Activated T-cell treated with anti-CD3 and anti-CD28 coated beads for 48 hours (primary cell): ENCODE data around the gene RRP12.

Experiments
- DNase-seq: peaks from one replicate; pipeline ENCODE4 v3.0.0-alpha.2; 2020; ENCODE audit warnings: low read depth

RRP12 gene

DNA sequence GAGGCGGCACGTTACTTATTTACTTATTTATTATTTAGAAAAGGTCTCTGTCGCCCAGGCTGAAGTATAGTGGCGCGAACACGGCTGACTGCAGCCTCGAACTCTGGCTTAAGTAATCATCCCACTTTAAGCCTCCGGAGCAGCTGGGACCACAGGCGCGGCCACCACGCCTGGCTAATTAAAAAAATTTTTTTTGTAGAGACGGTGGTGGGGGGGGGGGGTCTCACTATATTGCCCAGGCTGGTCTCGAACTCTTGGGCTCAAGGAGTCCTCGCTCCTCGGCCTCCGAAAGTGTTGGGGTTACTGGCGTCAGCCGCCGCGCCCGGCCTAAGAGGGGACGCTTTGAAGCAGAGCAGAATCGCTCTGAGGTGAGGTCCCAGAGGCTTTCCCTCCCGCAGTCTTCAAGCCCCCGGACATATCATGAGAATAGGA is 65.9 kb downstream of the RRP12 start:
- no peak for DNase-seq

GRCh38 chr10:97334370-97335175 is 66.6 kb downstream of the RRP12 start, which contains the start of gene FRAT2:
Gene FRAT2 (minus strand): TSS chr10:97334729. CDS start chr10:97334572, 157 bp downstream.
- peak; percentile 82 for DNase-seq

DNA sequence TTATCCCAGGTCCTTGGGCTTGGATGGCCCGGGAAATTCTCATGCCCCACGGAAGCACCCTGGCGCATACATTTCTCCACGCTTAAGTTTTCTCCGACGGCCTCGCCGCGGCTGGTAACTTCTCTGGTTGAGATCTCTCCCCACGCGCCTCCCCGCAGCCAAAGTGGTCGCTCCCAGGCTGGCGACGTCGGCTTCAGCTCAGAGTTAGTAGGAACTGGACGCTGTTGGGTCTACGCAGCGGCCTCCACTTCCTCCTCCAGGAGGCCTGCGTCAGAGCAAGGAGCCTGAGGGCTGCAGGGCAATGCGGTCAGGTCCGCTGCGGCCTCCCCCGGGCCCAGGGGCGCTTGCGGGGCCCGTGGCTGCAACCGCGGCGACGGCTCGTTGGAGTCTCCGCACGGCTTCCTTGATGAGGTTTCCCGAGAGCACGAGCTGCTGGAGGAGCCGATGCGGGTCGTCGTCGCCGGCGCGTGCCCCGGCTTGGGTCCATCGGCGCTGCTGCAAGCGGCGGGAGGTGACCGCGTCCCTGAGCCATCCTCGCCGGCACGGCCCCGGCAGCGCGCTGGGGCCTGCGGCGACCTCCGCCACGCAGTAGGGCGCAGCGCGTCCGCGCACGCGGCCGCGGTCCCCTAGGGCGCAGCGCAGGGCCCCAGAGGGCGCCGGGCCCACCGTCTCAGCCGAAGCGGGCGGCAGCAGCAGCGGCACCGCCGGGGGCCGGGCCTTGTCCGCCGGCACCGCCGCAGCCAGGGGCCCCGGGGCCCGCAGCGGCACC is 67.4 kb downstream of the RRP12 start:
- peak; percentile 31 for DNase-seq

GRCh38 chr10:97333351-97333600 is 67.9 kb downstream of the RRP12 start:
- DNase-seq = no peak

DNA sequence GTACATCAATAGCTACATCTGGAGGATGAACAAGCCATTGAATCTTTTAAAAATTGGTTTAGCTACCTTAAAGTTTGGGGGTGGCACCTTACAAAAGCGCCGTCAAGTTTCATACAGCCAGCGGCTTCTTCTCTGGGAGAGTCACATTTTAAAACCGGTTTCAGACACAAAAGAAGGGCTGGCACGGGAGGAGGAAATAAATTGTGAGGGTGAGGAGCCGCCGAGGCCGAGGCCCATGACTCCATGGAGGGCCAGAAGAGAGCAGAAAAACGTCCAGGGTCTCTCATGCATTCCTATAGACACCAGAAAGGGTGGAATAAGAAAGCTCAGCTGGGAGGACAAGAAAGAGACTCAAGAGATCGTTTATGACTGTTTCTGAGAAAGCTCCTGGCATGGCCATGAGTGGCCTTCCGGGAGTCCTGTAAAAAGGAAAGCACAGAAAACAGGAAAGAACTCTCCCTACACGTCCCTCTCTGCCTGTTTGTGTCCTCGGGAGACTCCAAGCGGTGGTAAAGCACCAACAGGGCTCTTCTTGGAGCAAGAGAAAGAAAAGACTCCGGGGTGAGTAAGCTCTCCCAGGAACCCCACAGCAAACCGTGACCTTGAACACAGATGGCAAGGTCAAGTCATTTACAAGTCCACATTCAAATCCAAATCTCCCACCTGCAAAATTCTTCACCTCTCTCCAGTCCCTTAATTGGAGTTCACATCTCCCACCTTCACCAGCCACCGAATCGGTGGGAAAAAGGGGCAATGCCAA is 68.4 kb downstream of the RRP12 start:
- DNase-seq = no peak

DNA sequence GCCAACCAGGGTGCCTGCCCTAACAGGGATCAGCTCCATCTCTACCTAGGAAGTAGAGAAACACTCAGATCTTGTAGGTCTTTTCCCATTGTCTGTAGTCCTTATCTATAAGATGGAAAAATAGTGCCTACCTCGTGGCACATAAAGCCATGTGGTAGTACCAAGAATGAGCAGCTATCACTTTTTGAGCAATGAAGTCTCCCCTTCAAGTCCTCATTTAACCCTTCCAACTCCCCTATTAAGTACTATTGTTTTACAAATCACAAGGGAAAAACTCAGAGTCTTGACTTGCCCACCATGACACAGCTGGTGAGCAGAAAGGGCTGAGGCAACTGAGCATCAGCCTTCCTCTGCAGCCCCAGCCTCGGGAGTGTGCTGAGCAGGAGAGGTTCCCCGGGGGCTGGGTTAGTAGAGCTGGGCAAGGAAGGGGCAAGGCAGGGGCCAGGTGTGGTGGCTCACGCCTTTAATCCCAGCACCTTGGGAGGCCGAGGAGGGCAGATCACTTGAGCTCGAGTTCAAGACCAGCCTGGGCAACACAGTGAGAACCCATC is 69.9 kb downstream of the RRP12 start:
- DNase-seq = no peak

GRCh38 chr10:97329766-97330165 is 71.4 kb downstream of the RRP12 start:
- no peak for DNase-seq

DNA sequence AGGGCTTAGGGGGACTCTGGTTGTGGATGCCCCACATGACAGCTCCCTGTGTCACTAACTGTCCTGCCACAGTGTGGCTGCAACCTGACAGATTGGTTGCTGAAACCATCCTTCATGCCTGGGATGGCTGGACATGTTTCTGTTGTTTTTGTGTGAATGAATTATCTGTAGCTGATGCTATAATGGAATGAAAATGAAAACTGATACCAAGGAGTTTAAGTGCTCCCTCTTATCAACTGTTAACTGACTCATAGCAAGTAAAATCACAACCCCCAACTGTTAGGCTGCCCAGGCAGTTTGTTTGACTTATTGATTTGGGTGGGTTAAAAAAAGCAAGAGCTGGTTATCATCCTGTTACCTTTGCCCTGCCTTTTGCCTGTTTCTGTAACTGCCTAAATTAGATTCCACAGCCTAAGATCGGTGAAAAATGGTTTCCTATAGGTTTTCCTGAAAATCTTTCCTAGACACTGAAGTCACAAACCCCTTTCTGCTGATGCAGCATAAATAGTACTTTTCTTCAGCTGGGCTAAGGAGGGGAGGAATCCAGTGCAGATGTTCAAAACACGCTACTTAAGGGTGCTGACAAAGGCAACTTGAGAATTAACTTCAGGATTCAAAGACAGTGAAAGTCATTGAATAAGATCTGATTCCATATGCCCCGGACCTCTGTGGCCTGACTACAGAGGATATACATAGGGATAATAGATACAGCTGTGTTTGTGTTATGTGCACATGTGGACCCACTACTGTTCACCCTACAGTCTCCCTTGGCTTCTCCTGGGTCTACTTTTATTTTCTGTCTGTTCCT is 72.3 kb downstream of the RRP12 start:
- no peak for DNase-seq

GRCh38 chr10:97327348-97328294 is 73.5 kb downstream of the RRP12 start:
- no peak for DNase-seq

DNA sequence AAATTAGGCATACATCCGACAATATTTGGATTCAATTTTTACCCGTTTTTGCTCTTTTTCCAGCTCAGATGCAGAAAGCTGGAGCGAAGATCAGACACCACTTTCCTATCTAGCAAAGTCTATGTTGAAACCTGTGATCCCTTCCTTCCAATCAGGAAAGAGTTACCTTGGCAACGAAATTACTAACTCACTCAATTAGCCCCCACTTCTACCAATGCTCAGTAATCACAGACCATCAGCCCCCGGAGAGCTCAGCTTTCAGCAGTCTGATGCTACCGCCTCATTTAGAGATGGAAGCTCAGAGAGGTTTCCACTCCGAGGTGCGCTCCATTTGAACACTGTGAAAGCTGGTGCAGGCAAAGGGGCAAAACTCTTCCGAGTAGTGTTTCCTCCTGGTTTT is 75.4 kb downstream of the RRP12 start:
- no peak for DNase-seq

GRCh38 chr10:97323501-97323900 is 77.6 kb downstream of the RRP12 start:
- no peak for DNase-seq

- DNase-seq = no peak
These were observed 79.3 kb downstream of the RRP12 start for GRCh38 chr10:97321804-97322190.

DNA sequence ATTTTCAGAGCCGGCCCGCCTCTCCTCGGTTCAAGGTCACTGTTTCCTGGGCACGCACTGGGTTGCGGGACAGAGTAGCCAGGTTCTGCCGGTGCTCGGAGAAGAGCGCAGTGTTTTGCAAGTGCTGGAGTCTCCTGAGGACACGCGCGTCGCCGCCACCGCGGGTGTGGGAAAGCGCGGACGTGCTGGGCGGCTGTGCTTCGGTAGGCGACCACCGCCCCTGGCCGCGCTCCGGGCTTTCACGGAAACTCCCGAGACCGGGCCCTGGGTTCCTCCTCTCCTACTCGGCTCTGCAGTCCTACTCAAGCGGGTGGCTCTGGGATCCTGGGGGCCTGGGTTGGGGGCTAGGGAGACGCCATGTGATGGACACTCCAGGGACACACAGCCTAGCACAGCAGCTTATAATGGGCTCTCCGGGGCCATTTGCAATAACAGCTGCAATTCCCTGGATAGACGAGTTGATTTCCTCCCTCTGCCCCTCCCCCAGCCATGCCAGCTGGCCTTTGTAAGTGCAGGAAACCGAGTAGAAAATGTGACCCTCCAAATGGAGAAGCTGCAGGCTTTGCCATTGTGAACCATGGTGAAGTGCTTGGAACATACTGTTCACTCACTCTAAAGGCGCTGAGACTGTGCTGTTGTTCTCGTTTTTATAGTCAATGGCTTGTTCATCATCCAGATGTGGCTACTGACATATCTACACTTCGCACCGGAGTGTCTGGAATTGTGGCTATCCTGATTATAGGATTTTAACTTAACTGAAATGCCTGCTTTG is 79.9 kb downstream of the RRP12 start:
- peak; percentile 4 for DNase-seq

- DNase-seq = peak; percentile 1
These were observed 80.6 kb downstream of the RRP12 start for GRCh38 chr10:97320480-97321031.

DNA sequence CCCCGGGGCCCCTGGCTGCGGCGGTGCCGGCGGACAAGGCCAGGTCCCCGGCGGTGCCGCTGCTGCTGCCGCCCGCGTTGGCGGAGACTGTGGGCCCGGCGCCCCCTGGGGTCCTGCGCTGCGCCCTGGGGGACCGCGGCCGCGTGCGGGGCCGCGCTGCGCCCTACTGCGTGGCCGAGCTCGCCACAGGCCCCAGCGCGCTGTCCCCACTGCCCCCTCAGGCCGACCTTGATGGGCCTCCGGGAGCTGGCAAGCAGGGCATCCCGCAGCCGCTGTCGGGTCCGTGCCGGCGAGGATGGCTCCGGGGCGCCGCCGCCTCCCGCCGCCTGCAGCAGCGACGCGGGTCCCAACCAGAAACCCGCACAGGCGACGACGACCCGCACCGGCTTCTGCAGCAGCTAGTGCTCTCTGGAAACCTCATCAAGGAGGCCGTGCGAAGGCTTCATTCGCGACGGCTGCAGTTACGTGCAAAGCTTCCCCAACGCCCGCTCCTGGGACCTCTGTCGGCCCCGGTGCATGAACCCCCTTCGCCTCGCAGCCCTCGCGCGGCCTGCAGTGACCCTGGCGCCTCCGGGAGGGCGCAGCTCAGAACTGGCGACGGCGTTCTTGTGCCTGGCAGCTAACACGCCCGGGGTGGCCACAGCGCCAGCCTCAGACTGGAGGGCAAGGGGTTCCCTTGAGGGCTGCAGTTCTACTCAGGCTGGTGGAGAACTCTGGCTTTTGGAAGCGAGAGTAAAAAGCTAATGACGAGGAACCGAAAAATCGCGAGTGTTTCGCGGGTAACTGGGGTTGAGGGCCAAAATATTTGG is 81.3 kb downstream of the RRP12 start:
- peak; percentile 56 for DNase-seq

- DNase-seq = peak; percentile 81
These were observed 82.1 kb downstream of the RRP12 start, which contains the start of gene FRAT1 for GRCh38 chr10:97318772-97319651. Gene FRAT1 (plus strand): TSS chr10:97319271. CDS start chr10:97319454, 183 bp downstream.

DNA sequence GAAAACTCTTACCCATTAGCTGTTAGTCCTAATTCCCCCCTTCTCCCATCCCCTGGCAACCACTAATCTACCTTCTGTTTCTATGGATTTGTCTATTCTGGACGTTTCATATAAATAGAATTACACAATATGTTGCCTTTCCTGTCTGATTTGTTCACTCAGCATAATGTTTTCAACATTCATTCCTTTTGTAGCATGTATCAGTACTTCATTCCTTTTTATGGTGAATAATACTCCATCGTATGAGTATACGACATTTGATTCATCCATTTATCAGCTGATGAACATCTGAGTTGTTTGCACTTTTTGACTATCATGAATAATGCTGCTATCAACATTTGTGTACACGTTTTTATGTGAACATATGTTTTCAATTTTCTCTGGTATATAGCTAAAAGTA is 86.5 kb downstream of the RRP12 start:
- DNase-seq = no peak
